Spleen (tissue), 11 donors: ENCODE measurements around the gene ATP12A. TPM values are rescaled to one million over a fixed set of nuclear protein-coding genes. Genes with fewer than 3 reads are reported as not detected.

Source experiments
- DNase-seq: peaks from one replicate; pipeline ENCODE4 v3.0.0-alpha.2; 2020
- H3K27ac ChIP-seq, 8 donors: fragments of 200-600 bp; sonication (generic) in 7 of 8; 1 replicate in 4 of 8; 2 replicates in 4 of 8; pipeline versions ENCODE4 v1.5.0 to v1.8.0; 2016 to 2021; ENCODE audit warnings: inconsistent platforms in 4 of 8, mild to moderate bottlenecking in 4 of 8, moderate library complexity in 1 of 8
- H3K27me3 ChIP-seq, 7 donors: fragments of 200-600 bp; sonication (generic) in 6 of 7; replicated peaks in 1 of 7; 1 replicate in 4 of 7; 2 replicates in 3 of 7; pipeline versions ENCODE4 v1.5.0 to v1.8.0; 2016 to 2021; ENCODE audit warnings: inconsistent platforms in 3 of 7, mild to moderate bottlenecking in 1 of 7
- H3K36me3 ChIP-seq, 6 donors: fragments of 200-600 bp; sonication (generic) in 5 of 6; 1 replicate in 4 of 6; 2 replicates in 2 of 6; pipeline versions ENCODE4 v1.5.0 to v1.8.0; 2016 to 2021; ENCODE audit warnings: inconsistent platforms in 2 of 6
- H3K4me1 ChIP-seq, 6 donors: fragments of 200-600 bp; sonication (generic) in 5 of 6; 1 replicate in 3 of 6; 2 replicates in 3 of 6; pipeline versions ENCODE4 v1.5.0 to v1.8.0; 2016 to 2021; ENCODE audit warnings: inconsistent platforms in 3 of 6
- H3K4me3 ChIP-seq, 8 donors: fragments of 200-600 bp; sonication (generic) in 7 of 8; 1 replicate in 4 of 8; 2 replicates in 4 of 8; pipeline versions ENCODE4 v1.5.0 to v1.8.0; 2016 to 2021; ENCODE audit warnings: inconsistent platforms in 4 of 8, mild to moderate bottlenecking in 4 of 8, moderate library complexity in 2 of 8
- H3K9me3 ChIP-seq, 8 donors: fragments of 200-600 bp; sonication (generic) in 7 of 8; 1 replicate in 4 of 8; 2 replicates in 4 of 8; pipeline versions ENCODE4 v1.5.0 to v1.8.0; 2016 to 2021; ENCODE audit warnings: inconsistent platforms in 4 of 8
- CTCF ChIP-seq, 11 experiments: fragments of 200-600 bp in 7 of 11; fragments of 450-650 bp in 4 of 11; sonication (generic) in 4 of 11; IDR thresholded peaks in 8 of 11; conservative IDR thresholded peaks in 3 of 11; 1 replicate in 7 of 11; 2 replicates in 4 of 11; pipeline versions ENCODE4 v1.4.0 to v1.8.0; 2016 to 2021; ENCODE audit warnings: antibody characterized with exemption in 11 of 11, inconsistent platforms in 4 of 11, mild to moderate bottlenecking in 1 of 11
- POLR2A ChIP-seq, 3 donors: fragments of 450-650 bp; IDR thresholded peaks; one replicate each; pipeline ENCODE4 v1.5.1; 2017; ENCODE audit warnings: antibody characterized with exemption in 3 of 3, mild to moderate bottlenecking in 1 of 3
- POLR2AphosphoS5 ChIP-seq, 3 donors: sonication (generic); formaldehyde crosslinking; IDR thresholded peaks; one replicate each; pipeline ENCODE4 v1.5.1; 2017; ENCODE audit warnings: antibody characterized with exemption in 3 of 3
- WGBS, 5 donors: extraction: QIAGEN DNeasy Blood & Tissue Kit in 3 of 5; methylation state at CpG; one replicate each; pipeline versions ENCODE4 v1.1.5 to v1.1.7; 2013 to 2018; 5-methylcytosine and 5-hydroxymethylcytosine counted together
- intact Hi-C: fragments of 100-400 bp; cut with DNase I; formaldehyde crosslinking; loops from one replicate; pipeline ENCODE4 v1.15.0; 2023; ENCODE audit warnings: low total_unique reads
- polyA plus RNA-seq, 3 donors: library from polyadenylated mRNA; stranded (reverse); fragments of 200-250 nt; gene quantifications; one replicate each; pipeline ENCODE4 v1.2.1, GENCODE V29; 2013
- total RNA-seq, 7 donors: library from RNA; depleted of rRNA in 3 of 7; stranded (reverse); fragments of >200 nt in 3 of 7; fragmentation: NEBNext Ultra II Directional in 4 of 7; extraction: Animal tissue kit (Norgen Biotek cat#: 25700) in 4 of 7; gene quantifications; one replicate each; pipeline versions ENCODE4 v1.1.0 to v1.2.1, GENCODE V29; 2016 to 2021
- donor health status: healthy with polysubstance abuse.
- donor health status: DM: no; HTN: no; CAD: no; lungs with moderate emphysema.
- donor health status: DM: no; HTN: no; CAD: no.
- donor health status: Bipolar disorder and iron deficiency.
- donor health status: healthy.
- donor health status: DM: no; HTN: no; CAD: no.
- donor health status: DM: yes; HTN: yes; CAD: no.

Gene ATP12A
- total and polyA plus RNA-seq, 10 donors: not detected

- H3K27me3 ChIP-seq: no peaks in the 10 kb centered on the region
- H3K36me3 ChIP-seq: no peaks in the 10 kb centered on the region
- no peak for DNase-seq
- intact Hi-C loops: no loop called here
- no peaks in the 10 kb centered on the region for H3K9me3 ChIP-seq
- 73 to 93% (median 88%) methylated on average over 2 of the region's 2 CpGs for WGBS, 5 donors
- no peaks in the 10 kb centered on the region for H3K4me1 ChIP-seq
- no peak overlapping the region for H3K27ac ChIP-seq
- TF ChIP-seq POLR2AphosphoS5 (IDR thresholded peaks at IDR 0.05) (no peak), POLR2A (IDR thresholded peaks at IDR 0.05) (no peak), CTCF (IDR thresholded peaks at IDR 0.05 in 8 of 11, conservative IDR thresholded peaks at IDR 0.05 in 3 of 11) (no peak)
- H3K4me3 ChIP-seq: no peak overlapping the region
Measured at GRCh38 chr13:24662195-24663088, 17.8 kb upstream of the ATP12A start.

- no peaks in the 10 kb centered on the region for H3K27me3 ChIP-seq
- TF ChIP-seq CTCF (IDR thresholded peaks at IDR 0.05 in 8 of 11, conservative IDR thresholded peaks at IDR 0.05 in 3 of 11): no peak
- no peak for TF ChIP-seq POLR2A (IDR thresholded peaks at IDR 0.05)
- TF ChIP-seq POLR2AphosphoS5 (IDR thresholded peaks at IDR 0.05): no peak
- H3K9me3 ChIP-seq: no peaks in the 10 kb centered on the region
- no peak overlapping the region for H3K4me3 ChIP-seq
- no peak overlapping the region for H3K27ac ChIP-seq
- no peaks in the 10 kb centered on the region for H3K36me3 ChIP-seq
- H3K4me1 ChIP-seq: no peaks in the 10 kb centered on the region
- intact Hi-C loops: no loop called here
- 77 to 94% (median 83%) methylated on average over 4 of the region's 4 CpGs for WGBS, 5 donors
- no peak for DNase-seq
Measured at GRCh38 chr13:24663089-24663395, 17.2 kb upstream of the ATP12A start.

- no peak overlapping the region for H3K27ac ChIP-seq
- WGBS, 5 donors: 89 to 100% (median 91%) methylated on average over 1 of the region's 1 CpG
- H3K27me3 ChIP-seq: peaks cover 0 to 2% (median 0%) of the 10 kb centered on the region in 7 donors
- H3K9me3 ChIP-seq: no peaks in the 10 kb centered on the region
- intact Hi-C loops: no loop called here
- TF ChIP-seq CTCF (IDR thresholded peaks at IDR 0.05 in 8 of 11, conservative IDR thresholded peaks at IDR 0.05 in 3 of 11) (no peak), POLR2AphosphoS5 (IDR thresholded peaks at IDR 0.05) (no peak), POLR2A (IDR thresholded peaks at IDR 0.05) (no peak)
- no peaks in the 10 kb centered on the region for H3K36me3 ChIP-seq
- H3K4me3 ChIP-seq: no peak overlapping the region
- DNase-seq: no peak
- H3K4me1 ChIP-seq: no peaks in the 10 kb centered on the region
Measured at GRCh38 chr13:24663586-24663985, 16.6 kb upstream of the ATP12A start.

GRCh38 chr13:24664726-24665409 lies 15.3 kb upstream of the ATP12A start:
- H3K4me3 ChIP-seq: no peak overlapping the region
- H3K9me3 ChIP-seq: no peaks in the 10 kb centered on the region
- intact Hi-C loops: no loop called here
- peaks cover 0 to 12% (median 0%) of the 10 kb centered on the region in 7 donors for H3K27me3 ChIP-seq
- TF ChIP-seq POLR2AphosphoS5 (IDR thresholded peaks at IDR 0.05) (no peak), POLR2A (IDR thresholded peaks at IDR 0.05) (no peak), CTCF (IDR thresholded peaks at IDR 0.05 in 8 of 11, conservative IDR thresholded peaks at IDR 0.05 in 3 of 11) (no peak)
- no peaks in the 10 kb centered on the region for H3K4me1 ChIP-seq
- 72 to 97% (median 87%) methylated on average over 5 of the region's 5 CpGs for WGBS, 5 donors
- DNase-seq: no peak
- no peak overlapping the region for H3K27ac ChIP-seq
- no peaks in the 10 kb centered on the region for H3K36me3 ChIP-seq
